ENCODE results near the gene ZXDC.
A peak's percentile ranks its signal among the peaks of the same experiment; 100 is the strongest.

Gene ZXDC, protein sequence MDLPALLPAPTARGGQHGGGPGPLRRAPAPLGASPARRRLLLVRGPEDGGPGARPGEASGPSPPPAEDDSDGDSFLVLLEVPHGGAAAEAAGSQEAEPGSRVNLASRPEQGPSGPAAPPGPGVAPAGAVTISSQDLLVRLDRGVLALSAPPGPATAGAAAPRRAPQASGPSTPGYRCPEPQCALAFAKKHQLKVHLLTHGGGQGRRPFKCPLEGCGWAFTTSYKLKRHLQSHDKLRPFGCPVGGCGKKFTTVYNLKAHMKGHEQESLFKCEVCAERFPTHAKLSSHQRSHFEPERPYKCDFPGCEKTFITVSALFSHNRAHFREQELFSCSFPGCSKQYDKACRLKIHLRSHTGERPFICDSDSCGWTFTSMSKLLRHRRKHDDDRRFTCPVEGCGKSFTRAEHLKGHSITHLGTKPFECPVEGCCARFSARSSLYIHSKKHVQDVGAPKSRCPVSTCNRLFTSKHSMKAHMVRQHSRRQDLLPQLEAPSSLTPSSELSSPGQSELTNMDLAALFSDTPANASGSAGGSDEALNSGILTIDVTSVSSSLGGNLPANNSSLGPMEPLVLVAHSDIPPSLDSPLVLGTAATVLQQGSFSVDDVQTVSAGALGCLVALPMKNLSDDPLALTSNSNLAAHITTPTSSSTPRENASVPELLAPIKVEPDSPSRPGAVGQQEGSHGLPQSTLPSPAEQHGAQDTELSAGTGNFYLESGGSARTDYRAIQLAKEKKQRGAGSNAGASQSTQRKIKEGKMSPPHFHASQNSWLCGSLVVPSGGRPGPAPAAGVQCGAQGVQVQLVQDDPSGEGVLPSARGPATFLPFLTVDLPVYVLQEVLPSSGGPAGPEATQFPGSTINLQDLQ

DNA sequence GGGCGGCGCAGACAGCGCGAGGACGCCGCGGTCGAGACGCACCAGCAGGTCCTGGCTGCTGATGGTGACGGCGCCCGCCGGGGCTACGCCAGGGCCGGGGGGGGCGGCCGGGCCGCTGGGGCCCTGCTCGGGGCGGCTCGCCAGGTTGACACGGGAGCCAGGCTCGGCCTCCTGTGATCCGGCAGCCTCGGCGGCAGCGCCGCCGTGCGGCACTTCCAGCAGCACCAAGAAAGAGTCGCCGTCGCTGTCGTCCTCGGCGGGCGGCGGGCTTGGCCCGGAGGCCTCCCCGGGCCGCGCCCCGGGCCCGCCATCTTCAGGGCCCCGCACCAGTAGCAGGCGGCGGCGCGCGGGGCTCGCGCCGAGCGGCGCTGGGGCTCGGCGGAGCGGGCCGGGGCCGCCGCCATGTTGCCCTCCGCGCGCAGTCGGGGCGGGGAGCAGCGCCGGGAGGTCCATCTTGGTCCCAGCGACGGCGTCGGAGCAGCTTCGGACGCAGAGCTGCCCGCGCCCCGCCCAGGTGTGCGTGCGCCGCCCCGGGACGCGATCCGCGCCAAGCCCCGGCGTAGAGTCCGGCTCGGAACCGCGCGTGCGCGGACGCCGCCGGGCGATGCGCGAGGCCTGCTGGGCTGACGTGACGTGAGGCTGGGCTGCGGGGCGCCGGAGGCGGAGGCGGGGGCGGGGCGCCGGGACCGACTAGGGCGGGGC, at the start of gene ZXDC:
Gene ZXDC (minus strand): TSS at position 479 of the 702 bp plus-strand sequence. CDS start 26 bp downstream, at position 453.
- peak; percentile 90 for DNase-seq

DNA sequence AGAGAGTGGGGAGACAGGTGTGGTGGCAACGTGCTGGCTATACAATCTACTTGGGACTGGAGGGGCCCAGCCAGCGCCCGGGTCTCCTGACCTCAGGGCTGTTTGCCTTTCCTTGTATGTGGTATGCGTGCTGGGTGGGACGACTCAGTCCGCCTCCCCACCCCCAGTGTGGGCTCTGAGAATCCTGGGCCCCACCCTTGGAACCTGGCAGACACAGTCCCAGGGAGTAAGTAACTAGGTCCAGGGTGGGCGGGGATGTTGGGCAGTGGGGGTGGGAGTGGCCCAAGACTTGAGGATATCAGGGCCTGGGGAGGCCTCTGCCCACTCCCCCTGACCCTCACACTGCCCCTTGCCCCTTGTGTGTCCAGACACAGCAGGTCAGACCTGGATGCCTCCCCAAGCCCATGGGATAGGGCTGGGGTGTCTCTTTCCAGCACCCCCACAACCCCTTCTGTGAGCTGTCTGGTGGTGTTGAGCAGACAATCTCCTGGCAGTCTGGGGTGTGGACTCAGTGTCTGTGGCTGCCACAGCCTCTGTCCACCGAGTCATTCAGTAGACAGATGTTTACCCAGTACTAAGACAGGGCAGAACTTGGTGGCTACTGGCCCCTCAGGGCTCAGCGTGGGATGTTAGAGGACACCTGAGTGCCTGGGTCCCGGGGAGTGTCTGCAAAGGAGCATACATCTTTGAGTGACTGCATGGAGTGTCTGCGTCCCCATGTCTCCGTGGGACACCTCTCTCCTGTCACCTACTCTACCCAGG, 49.6 kb upstream of the ZXDC start:
- no peak for DNase-seq

DNA sequence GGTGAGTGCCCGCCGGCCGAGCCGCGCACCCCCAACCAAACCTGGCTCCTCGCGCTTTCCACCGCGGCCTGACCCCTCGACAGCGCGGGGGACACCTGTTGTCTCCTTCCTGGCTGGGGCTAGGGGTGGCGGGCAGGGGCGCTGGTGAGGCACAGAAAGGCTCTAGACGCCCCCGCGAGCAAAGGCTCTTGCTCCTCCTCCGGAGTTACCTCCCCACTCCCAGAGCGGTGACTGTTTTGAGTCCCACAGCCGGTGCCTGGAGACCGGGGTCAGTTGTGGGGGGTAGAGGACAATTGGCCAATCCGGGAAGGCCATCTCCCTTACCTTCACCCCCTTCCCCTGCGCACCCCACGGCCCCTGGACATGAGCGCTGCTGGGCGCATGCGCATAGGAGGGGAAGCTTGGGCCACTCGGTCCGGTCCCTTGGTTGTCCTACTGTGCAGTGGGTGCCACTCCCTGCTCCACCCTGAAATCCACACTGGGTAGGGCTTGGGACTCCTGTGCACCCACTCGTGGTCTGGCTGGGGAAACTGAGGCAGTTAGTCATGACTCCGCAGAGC, 48.8 kb upstream of the ZXDC start:
- DNase-seq, result no peak

DNA sequence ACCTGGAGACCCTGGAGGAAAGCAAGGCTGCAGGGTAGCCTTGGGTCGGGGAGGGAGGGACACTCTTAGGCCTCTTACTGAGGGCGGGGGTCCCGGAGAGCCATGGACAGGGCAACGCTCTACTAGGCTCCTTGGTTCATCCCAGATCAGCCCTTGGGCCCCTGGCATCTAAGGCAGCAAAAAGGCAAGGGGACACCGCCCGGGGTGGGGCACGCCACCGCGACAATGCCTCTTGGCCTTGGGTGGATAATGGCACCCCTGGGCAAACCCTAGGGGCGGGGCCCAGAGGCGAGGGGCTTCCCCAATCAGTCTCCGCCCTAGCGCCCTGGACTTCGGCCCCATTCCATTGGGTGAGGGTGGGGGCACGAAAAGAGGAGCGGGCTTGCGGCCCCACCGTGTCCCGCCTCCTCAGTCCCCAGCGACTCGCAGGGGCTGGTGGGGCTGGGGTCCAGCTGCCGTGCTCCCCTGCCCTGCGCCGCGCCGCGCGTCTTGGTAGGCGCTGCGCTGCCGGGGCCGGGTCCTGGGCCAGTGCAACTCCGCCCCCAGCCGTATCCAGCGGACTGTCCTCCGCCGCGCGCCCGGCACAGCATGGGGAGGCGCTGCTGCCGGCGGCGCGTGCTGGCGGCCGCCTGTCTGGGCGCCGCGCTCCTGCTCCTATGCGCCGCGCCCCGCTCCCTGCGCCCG, 48.2 kb upstream of the ZXDC start, which contains the start of gene CHST13:
Gene CHST13 (plus strand): TSS at position 411 of the 684 bp plus-strand sequence. CDS start 178 bp downstream, at position 589.
- no peak for DNase-seq

DNA sequence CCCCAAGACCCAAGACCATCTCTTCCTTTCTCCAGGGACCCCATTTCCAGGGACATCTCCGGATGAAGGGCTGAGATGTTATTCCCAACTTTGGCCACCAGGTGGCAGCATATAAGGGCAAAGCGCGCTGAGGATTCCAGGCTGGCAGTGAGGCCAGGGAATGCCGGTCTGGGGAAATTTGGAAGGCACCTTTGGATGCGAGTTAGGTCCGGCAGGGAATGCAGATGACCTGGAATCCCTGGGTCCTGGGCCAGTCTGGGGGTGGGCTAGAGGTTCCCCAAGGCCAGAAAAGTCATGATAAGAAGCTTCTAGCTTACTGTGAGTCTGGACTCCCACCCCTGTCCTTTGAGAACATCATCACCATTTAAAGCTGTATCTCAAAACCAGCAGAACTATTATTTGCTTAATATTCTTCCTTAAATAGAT, 46.7 kb upstream of the ZXDC start:
- DNase-seq, result peak; percentile 5

DNA sequence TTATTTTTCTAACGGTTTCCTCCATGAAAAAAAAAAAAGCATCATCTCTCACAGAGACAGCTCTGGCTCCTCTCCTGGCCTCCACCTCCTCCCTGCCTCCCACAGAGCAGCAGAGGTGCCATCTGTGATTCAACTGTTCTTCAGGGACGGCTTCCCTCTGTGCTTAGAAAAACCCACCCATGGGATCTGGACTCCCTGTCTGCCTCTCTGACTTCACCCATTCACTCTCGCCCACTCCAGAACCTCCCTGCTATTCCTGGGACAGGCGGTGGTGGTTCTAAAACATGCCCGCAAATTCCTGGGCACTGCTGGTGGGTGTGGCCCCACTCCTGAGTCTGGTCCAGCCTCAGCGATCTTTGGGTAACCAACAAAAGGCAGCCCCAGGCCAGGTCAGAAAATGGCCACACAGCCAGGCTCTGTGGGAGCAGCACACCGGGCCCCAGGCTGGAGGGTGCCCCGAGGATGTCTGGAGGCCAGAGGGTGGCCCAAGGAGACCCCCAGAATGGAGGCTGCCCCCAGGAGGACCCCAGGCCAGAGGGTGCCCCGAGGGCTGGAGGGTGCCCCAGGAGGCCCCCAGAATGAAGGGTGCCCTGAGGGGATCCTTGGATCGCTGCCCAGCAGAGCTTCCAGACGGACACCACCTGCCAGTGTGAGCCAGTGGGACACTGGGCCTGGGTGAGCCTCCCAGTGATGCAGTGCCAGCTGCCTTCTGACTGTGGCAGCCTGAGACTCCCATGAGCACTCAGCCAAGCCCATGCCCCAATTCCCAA, 45.6 kb upstream of the ZXDC start:
- DNase-seq, result no peak

DNA sequence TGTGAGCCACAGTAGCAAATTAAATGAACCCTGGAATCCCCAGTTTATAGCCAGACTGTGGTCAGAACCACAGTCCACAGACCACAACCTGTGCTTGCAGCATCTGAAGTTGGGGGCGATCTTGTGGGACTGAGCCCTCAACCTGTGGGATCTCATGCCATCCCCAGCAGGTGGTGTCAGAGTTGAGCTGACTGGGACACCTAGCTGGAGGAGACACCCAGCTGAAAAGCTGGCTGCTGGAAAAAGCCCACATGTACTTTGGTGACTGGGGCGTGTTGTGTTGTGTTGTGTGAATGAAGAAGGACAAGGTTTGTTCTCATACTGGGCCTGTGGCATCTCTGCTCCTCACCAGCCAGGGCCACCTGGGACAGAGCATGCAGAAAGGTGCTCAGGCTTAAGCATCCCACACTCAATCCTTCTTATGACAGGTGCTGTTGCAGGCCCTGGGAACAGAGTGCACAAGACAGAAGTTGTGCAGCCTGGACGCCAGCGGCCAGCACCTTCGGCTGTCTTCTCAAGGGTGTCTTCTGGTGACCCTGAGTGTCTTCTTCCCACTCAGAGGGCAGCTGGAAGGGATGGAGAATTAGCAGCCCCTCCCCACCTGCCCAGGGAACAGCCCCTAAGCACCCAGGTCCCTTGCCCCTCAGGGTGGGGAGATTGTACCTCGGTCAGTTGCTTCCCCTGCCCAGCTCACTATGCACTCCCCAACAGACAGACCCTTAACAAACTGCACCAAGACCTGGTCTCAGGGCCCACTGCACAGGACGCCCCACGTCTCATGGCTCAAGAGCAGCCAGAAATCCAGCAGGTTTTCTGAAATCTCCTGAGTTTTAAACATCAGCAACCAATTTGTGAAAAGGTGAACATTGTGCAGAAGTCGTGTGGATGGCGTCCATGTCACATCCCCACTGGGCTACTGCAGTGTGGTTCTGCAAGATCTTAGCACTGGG, 44.1 kb upstream of the ZXDC start:
- DNase-seq, result no peak

DNA sequence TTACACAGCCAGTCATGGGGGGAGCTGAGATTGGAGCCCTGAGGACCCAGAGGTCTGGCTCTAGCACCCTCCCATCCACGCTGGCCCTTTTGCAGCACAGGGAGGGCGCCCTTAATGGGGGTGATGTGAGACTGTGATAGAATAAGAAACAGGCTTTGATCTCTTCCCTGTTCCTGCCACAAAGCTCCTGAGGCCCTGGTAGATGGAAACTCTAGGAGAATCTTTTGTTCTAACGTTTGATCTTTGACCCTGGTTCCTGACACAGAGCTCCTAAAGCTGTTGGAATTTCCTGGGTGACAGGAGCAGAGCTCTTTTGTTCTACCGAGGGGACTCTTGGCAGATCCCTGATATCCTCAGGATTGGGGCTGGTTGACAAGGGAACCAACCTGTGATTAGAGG, 43.1 kb upstream of the ZXDC start:
- no peak for DNase-seq

DNA sequence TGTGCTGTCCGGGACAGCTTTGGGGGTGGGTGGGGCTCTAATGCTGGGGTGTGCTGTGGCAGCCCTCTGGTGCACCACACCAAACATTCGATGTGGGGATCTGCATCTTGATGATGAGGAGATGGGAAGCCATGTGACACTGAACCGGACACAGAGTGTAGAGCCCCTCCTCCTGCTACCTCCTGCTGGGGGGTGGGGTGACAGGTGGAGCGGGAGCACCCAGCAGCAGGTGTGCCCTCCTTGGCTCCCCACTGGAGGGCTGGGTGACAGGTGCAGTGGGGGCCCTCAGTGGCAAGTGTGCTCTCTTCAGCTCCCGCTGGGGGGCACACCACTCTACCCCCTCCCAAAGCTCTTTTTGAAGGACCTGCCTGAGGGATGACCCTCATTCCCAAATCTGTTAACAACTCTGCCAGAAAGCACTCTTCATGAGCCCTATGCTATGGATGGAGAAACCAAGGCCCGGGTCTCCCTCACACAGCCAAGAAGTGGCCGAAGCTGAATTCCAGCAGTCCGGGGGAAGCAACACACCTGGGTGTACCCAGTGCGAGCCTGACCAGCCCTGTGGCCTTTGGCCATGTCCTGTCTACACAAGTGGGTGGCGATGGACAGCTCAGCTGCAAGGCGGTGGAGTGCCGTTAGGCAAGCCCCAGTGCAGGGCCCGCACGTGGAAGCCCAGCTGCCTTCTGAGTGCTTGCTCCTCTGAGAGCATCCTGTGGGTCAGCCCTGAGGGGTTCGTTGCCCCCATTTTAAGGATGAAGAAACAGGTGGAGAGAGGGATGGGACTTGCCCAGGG, 42.5 kb upstream of the ZXDC start:
- no peak for DNase-seq

DNA sequence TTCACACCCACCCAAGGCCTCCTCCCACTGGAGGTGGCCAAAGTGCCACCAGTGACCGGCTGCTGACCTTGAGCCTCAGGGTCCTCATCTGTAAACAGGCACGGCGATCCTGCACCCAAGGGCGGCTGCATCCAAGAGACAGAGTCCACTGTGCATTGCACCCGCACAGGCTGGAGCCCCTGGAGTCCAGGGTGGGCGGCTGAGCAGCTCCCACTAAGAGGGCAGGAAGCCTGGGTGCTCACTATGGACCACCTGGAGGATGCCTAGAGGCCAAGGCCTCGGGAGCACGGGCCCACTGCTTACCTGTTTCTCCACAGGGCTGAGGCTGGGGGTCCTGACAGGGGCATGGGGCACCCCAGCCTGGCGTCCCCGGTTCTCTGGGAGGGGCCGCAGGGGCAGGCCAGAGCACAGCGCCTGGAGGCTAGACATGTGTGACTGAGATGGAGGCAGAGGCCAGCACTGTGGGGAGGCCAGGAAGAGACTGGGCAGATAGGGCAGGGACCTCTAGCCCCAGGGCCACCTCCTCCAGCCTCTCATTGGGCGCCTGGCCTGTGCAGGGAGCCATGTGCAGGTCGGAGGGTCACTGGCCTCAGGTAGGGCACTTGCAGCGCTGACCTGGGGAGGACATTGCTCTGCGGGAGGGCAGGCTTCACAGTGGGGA, 41.7 kb upstream of the ZXDC start, which contains the start of gene UROC1:
Gene UROC1 (minus strand): TSS at position 483 of the 661 bp plus-strand sequence. CDS start 54 bp downstream, at position 429.
- DNase-seq, result no peak

DNA sequence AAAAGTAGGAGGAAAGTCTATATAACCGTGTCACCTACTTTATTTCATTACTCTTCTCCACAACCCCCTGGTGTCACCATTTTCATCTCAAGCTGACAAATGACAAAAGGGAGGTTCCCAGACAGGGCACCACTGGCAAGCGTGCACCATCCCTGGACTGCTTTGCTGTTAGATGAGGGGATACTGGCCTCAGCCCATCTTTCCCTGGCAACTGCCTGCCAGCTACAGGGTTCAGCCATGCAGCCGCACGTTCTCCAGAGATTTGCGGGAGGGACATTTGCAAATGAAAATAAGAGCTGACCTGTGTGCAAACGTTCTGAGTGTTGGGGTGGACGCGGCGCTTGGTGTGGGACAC, 41.2 kb upstream of the ZXDC start:
- DNase-seq, result no peak

DNA sequence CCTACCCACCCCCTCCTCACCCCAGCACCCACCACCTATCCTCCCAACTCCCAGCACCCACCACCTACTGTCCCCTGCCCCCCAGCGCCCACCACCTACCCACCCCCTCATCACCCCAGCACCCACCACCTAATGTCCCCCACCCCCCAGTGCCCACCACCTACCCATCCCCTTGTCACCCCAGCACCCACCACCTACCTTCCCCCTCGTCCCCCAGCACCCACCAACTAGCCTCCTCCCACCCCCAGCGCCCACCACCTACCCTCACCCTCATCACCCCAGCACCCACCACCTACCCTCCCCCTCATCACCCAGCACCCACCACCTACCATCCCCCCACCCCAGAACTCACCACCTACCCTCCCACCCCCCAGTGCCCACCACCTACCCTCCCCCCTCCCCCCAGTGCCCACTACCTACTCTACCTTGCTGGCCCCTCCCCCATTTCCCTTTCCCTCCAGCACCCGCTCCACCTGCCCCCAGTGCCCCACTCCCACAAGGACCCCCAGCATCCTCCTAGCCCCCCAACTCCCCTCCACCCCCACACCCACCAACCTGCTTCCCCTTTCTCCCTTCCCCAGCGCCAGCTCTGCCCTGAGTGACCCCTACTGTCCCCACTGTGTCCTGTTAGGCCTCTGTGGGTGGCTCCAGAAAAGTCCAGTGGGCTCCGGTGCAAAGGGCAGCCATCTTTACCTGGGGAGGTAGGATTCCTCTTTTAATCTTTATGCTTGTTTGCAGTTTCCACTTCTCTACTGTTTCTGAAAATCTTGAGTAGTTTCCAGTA, 40.7 kb upstream of the ZXDC start:
- DNase-seq, result no peak

DNA sequence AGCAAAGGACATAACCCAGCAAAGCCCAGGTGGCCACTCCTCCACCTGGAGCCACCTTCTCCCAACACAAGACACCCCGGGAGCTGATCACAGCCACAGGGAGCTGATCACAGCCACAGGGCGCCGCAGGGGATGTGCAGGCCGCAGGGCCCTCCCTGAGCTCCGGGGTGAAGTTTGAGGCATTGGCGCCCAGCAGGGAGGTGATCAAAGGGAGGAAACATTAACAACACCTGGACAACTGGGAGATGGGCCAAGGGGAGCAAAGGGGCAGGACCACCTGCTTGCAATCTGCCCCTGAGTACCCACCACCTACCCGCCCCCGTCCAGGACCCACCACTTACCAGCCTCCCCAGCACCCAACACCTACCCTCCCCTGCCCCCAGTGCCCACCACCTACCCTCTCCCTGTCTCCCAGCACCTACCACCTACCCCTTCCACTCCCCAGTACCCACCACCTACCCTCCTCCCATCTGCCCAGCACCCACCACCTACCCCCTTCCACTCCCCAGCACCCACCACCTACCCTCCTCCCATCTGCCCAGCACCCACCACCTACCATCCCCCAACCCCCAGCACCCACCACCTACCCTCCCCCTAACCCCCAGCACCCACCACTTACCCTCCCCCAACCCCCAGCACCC, 39.5 kb upstream of the ZXDC start:
- no peak for DNase-seq

DNA sequence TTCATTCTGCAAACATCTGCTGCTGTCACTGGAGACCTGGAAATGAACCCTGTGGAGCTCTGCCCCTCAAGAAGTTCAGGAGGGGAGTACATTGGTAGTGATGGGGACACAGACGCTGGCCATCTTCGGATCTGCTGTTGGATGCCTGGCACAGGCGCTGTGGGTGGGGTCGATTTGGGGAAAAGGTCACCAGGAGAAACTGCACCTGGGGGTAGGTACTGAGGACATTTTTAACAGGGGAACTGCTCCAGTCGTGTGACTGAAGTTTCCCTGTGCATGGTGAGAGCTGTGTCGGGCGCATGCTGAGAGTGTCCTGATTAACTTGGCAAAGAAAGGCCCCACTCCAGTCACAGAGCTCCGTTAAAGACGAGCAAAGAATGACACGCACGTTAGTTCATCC, 38.5 kb upstream of the ZXDC start:
- no peak for DNase-seq

DNA sequence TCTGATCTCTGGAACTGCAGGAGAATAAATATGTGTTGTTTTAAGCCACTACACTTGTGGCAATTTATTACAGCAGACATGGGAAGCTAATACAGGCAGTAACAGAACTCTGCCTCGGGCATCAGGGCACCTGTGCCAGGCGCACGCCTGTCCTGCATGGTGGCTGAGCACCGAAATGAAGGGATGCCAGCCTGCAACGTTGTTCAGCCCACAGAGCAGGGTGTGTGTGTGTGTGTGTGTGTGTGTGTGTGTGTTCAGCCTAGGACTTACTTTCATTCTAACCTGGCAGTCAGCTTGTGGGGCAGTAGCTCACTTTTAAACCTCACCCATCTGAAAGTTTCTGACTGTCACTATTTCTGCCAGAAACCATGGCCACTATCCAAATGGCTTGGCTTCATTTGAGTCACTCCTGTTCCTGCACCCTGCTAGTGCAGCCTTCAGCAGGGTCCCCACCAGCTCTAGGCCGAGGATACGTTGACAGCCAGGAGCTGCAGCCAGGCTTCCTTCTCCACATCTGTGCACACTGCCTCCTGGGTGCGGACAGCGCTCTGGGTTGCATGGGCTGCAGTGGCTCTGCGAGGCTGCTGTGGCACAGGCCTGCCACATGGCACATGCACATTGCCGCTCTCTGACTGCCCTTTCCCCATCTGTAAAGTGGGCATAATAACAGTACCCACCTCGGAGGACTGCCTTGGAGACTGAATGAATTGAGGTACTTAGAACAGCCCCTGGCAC, 37.4 kb upstream of the ZXDC start:
- DNase-seq, result no peak

DNA sequence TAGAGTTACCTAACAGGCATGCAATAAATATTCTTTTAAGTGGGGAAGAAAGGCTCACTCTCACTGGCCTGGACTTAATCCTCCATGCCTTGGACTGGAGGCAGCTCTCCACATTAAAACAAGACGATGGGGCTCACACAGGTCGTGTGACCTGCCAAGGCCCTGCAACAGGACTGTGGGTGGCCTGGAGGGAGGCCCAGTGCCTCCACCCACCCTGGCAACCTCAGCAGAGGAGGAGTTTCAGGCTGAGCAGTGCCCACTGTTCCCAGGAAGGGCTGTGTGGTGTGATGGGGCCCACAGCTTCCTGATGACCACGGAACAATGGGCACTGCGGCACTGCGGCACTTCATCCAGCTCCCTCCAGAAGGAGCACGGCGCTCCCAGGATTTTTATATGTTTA, 36.3 kb upstream of the ZXDC start:
- DNase-seq, result no peak

Data from stimulated activated naive CD4-positive, alpha-beta T cell treated with Interleukin-2 at 50 U/mL for 16 hours (primary cell).